T-helper 1 cell treated with Interleukin-12 subunit alpha and Interleukin-12 subunit beta and Interleukin-4 antibody, amounts not matched to agents 30 μg/mL and 1 μg/mL, for 36 hours (primary cell): ENCODE data around the gene CEP57L1.
"Not testable (repeated sequence)": the region's sequence is repeated elsewhere in the genome, so short reads cannot be mapped to it uniquely, and the experiment has no call there.

ENCODE experiments used
- H3K27ac Mint-ChIP-seq: one replicate; pipeline ENCODE4 v1.8.0; 2021; ENCODE audit warnings: mild to moderate bottlenecking, mixed read lengths
- H3K27me3 Mint-ChIP-seq: one replicate; pipeline ENCODE4 v1.8.0; 2021; ENCODE audit warnings: low read depth, mixed read lengths
- H3K36me3 Mint-ChIP-seq: one replicate; pipeline ENCODE4 v1.8.0; 2021; ENCODE audit warnings: low read depth, mixed read lengths
- H3K4me1 Mint-ChIP-seq: one replicate; pipeline ENCODE4 v1.8.0; 2021; ENCODE audit warnings: low read depth, mixed read lengths
- H3K4me3 Mint-ChIP-seq: one replicate; pipeline ENCODE4 v1.8.0; 2021; ENCODE audit warnings: mild to moderate bottlenecking, moderate library complexity, mixed read lengths
- H3K9me3 Mint-ChIP-seq: one replicate; pipeline ENCODE4 v1.8.0; 2021; ENCODE audit warnings: mixed read lengths

The CEP57L1 gene

DNA sequence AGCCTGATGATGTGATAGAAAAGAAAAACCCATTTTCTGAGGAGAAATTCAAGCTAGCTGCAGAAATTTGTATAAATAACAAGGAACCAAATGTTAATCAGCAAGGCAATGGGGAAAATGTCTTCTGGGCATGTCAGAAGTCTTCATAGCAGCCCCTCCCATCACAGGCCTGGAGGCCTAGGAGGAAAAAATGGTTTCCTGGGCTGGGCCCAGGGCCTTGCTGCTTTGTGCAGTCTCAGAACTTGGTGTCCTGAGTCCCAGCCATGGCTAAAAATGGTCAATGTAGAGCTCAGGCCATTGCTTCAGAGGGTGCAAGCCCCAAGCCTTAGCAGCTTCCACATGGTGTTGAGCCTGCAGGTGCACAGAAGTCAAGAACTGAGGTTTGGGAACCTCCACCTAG lies 96.1 kb downstream of the CEP57L1 start:
- Mint-ChIP-seq H3K9me3 (peaks cover 29% of the 10 kb centered on the region), H3K27me3 (peaks cover 11% of the 10 kb centered on the region)
- H3K36me3 Mint-ChIP-seq: not testable (repeated sequence)

DNA sequence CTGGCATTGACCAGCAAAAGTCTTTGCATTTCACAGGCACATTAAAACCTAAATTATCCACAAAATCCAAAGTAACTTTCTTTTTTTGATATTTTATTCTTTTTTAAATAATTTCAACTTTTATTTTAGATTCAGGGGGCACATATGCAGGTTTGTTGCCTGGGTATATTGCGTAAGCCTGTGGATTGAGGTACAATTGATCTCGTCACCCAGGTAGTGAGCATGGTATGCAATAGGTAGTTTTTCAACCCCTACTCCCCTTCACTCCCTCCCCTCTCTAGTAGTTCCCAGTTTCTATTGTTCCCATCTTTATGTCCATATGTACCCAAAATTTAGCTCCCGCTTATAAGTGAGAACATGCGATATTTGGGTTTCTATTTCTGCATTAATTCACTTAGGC lies 97.6 kb downstream of the CEP57L1 start:
- peaks cover 8% of the 10 kb centered on the region for H3K36me3 Mint-ChIP-seq
- no peaks in the 10 kb centered on the region for H3K27me3 Mint-ChIP-seq
- H3K4me1 Mint-ChIP-seq: peaks cover 2% of the 10 kb centered on the region
- H3K4me3 Mint-ChIP-seq: no peak overlapping the region
- peaks cover 29% of the 10 kb centered on the region for H3K9me3 Mint-ChIP-seq
- no peak overlapping the region for H3K27ac Mint-ChIP-seq

More for the DNA sequence above, 96.1 kb downstream of the CEP57L1 start:
- not testable (repeated sequence) for H3K4me3 Mint-ChIP-seq, H3K4me1 Mint-ChIP-seq, H3K27ac Mint-ChIP-seq

DNA sequence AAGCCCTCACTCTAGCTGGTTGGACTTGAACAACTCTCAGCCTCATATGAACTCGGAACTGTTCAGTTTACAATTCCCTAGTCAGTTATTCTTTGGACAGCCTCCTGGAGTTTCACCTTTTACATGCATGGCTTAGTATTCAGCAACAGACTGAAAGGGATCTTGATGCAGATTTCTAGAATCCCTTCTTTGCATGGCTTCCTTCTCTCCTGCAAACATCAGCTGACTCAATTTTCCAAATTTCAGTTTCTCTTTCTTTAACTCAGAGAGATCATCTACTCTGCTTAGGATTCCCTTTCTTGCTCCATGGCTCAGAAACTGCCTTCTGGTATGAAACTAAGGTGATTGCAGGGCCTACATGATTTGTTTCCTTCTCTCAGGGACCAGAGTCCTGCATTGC lies 99.6 kb downstream of the CEP57L1 start:
- peaks cover 2% of the 10 kb centered on the region for H3K4me1 Mint-ChIP-seq
- H3K27me3 Mint-ChIP-seq: no peaks in the 10 kb centered on the region
- H3K9me3 Mint-ChIP-seq: peaks cover 29% of the 10 kb centered on the region
- no peak overlapping the region for H3K27ac Mint-ChIP-seq
- no peak overlapping the region for H3K4me3 Mint-ChIP-seq
- peaks cover 8% of the 10 kb centered on the region for H3K36me3 Mint-ChIP-seq

DNA sequence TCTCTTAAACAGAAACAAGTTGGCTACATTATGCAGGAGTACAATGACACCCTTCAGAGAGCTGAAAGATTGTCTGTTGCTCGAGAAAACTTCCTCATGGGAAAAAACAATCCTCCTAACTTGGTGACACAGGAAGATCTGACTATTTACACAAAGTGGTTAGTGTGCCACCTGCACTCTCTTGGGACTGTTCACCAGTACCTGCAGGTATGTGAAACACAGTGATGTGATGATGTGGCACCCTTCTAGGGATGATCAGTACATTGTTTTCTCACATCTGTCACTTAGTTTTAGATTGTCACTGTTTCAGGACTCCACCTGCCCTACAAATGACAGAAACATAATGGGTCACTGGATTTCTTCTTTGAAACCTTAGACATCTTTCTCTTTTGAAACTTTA lies 101.8 kb downstream of the CEP57L1 start:
- Mint-ChIP-seq H3K4me3 (no peak overlapping the region), H3K9me3 (peaks cover 15% of the 10 kb centered on the region), H3K4me1 (peaks cover 2% of the 10 kb centered on the region), H3K27me3 (no peaks in the 10 kb centered on the region), H3K27ac (no peak overlapping the region), H3K36me3 (peaks cover 2% of the 10 kb centered on the region)

DNA sequence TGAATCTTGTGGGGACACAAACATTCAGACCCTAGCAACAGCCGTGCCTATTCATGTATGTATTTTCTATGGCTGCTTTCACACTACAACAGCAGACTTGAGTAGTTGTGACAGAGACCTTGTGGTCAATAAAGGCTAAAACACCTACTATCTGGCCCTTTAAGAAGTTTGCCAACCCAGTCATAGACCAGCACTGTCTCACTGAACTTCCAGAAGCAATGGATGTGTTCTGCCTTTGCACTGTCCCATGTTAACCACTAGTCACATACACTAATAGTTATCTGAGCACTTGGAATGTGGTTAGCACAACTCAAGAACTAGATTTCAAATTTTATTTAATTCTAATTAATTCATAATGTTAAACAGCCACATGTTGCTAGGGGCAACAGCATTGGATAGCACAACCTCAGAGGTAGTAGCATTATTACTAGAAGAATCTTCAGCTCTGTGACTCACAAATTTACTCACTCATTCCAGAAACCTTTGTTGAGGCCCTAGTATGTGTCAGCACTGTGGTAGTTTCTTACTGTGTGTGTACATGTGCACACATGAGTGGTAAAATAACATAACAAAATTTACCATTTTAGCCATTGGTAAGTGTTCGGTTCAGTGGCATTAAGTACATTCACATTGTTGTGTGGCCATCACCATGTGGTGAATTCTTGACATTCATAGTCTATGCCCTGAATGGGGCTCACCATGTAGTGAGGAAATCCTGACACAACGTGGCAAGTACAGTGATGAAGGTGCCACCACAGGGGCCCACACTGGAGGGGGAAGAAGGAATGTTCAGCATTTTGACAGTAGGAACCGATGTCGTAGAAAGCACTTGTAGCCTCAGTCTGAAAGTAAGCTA lies 107.3 kb downstream of the CEP57L1 start:
- Mint-ChIP-seq H3K4me3 (no peak overlapping the region), H3K9me3 (peaks cover 2% of the 10 kb centered on the region), H3K27me3 (peaks cover 1% of the 10 kb centered on the region), H3K36me3 (no peaks in the 10 kb centered on the region), H3K4me1 (no peaks in the 10 kb centered on the region), H3K27ac (no peak overlapping the region)

- H3K4me3 Mint-ChIP-seq: no peak overlapping the region
- H3K4me1 Mint-ChIP-seq: no peaks in the 10 kb centered on the region
- H3K27ac Mint-ChIP-seq: no peak overlapping the region
Measured at GRCh38 chr6:109204511-109204910, 109.2 kb downstream of the CEP57L1 start.

GRCh38 chr6:109212683-109213082 lies 117.4 kb downstream of the CEP57L1 start:
- peaks cover 3% of the 10 kb centered on the region for H3K36me3 Mint-ChIP-seq
- H3K4me3 Mint-ChIP-seq: no peak overlapping the region

More at GRCh38 chr6:109204511-109204910, 109.2 kb downstream of the CEP57L1 start:
- no peaks in the 10 kb centered on the region for H3K36me3 Mint-ChIP-seq
- peaks cover 2% of the 10 kb centered on the region for H3K9me3 Mint-ChIP-seq
- H3K27me3 Mint-ChIP-seq: peaks cover 19% of the 10 kb centered on the region

More at GRCh38 chr6:109212683-109213082, 117.4 kb downstream of the CEP57L1 start:
- H3K4me1 Mint-ChIP-seq: no peaks in the 10 kb centered on the region
- H3K27me3 Mint-ChIP-seq: peaks cover 46% of the 10 kb centered on the region
- H3K27ac Mint-ChIP-seq: no peak overlapping the region
- H3K9me3 Mint-ChIP-seq: peaks cover 23% of the 10 kb centered on the region
